GM18519 (cell line): ENCODE measurements around the gene ZMAT3.
A peak's percentile ranks its signal among the peaks of the same experiment; 100 is the strongest.
"Not testable (repeated sequence)": the region's sequence is repeated elsewhere in the genome, so short reads cannot be mapped to it uniquely, and the experiment has no call there.

Source experiments
- ATAC-seq: cut with Tn5 transposase; IDR thresholded peaks from one replicate; pipeline ENCODE4 v1.9.1; 2021; ENCODE audit warnings: mild to moderate bottlenecking, moderate library complexity; ENCODE audit not compliant: unreplicated experiment, low FRiP score

Gene ZMAT3

DNA sequence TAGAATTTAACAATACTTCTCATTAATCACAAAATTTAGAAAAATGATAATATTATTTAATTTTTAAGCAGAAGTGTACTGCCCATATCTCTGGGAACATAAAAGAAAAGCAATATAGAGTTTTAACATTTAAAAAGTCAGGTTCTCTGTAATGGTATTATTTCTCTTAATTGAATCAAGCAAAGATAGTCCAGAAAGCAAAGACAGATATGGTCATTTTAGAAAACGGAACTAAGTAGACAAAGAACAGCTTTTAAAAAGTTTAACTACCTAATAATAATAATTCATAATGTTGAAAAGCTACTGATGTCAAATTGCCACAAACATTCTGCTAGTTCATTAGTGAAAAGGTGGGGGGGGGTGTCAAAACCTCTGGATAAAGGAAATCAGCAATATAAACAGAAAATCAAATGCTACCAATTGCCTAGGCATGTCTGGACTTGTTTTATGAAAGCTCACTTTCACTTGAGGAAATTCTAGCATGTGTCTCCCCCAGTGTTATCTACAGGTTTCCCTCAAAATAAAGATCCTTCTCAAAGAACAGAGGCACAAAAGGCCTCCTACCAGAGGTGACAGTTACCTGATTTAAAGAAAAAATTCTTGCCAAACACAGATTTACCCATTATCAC, 1.7 kb downstream of the ZMAT3 start:
- ATAC-seq, result no peak

DNA sequence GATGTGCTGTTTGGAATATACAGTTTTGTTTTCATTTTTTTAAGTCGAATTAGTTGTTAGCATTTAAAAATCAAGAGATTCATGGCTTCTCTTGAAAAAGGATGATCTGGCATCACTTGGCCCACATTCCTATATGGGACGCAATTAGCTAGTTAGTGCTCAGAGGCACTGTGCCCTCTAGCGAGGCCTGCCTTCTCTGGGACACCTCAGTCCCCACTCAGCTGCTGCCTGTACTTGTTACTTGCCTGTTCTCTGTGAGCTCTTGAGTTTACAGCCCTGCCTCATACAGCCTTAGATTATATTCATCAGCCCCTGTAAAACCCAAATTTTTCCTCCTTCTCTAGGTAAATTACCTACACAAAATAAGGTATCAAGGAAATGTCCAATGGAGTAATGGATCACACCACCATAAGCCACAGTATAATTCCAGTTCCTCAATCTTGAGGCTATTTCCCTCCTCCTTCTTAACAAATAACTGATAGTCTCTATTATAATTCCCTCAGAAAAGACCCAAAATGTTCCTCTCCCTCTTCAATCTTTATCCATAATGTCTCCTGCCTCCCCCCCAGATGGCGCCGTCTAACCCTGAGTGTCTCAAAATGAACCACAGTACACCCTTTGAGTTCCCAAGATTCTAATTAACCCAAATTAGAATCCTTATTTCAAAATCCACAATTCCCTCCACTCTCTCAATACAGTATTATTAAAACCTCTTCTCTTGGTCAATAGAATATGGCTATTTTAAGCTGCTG, 2.7 kb downstream of the ZMAT3 start:
- no peak for ATAC-seq

DNA sequence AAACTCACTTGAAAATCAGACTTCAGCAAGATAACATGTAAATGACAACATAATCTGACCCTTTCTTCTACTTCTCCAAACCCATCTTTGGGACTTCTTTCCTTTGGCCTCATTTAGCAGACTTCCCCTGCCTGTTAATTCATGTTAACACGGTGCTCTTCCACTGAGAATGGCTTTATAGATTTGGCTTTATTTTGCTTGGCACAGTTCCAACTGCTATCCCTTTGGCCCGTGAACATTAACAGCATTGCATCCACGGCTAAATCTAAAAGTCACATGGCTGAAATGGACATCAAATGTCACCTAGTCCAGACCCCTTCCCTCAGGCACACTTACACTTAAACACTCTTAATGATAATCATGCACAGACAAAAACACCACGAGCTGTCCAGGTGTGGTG, 3.8 kb downstream of the ZMAT3 start:
- ATAC-seq, result no peak

GRCh38 chr3:179067291-179067690, 4.3 kb downstream of the ZMAT3 start:
- ATAC-seq, result no peak

DNA sequence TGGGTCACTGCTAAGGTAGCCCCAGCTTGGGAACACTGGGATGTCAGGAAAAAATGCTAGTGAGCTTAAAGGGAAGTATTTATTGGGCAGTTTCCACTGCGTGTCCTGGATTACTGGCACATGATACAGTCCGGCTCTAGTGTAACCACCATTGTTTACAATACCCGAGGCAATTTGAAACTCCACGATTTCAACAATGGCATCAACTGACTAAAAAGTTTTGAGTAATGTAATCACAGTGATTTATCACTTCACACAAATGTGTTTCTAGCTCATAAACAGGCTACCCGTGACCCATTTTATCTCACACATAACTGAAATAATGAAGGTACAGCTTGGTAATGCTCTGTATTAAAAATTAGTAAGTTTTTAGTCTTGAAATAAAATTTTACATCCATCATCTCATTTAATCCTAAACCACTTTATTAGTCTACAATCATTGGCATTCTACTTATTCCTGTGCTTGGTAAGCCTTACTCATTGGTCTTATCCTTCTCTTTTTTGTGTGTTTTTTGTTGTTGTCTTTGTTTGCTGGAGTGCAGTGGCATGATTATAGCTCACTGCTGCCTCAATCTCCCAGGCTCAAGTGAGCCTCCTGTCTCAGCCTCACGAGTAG, 7.6 kb downstream of the ZMAT3 start:
- no peak for ATAC-seq

DNA sequence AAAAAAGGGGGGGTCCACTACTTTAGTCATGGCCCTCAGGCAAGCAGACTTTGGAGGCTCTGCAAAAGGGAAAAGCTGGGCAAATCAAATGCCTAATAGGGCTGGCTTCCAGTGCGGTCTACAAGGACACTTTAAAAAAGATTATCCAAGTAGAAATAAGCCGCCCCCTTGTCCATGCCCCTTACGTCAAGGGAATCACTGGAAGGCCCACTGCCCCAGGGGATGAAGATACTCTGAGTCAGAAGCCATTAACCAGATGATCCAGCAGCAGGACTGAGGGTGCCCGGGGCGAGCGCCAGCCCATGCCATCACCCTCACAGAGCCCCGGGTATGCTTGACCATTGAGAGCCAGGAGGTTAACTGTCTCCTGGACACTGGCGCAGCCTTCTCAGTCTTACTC, 15.3 kb downstream of the ZMAT3 start:
- ATAC-seq, result no peak

- not testable (repeated sequence) for ATAC-seq
Measured at GRCh38 chr3:179054565-179054964, 17.0 kb downstream of the ZMAT3 start.

GRCh38 chr3:179046497-179047353, 24.9 kb downstream of the ZMAT3 start:
- ATAC-seq, result peak; percentile 64

GRCh38 chr3:179045719-179046402, 25.7 kb downstream of the ZMAT3 start:
- peak; percentile 41 for ATAC-seq

GRCh38 chr3:179038899-179039251, 32.7 kb downstream of the ZMAT3 start:
- not testable (repeated sequence) for ATAC-seq

DNA sequence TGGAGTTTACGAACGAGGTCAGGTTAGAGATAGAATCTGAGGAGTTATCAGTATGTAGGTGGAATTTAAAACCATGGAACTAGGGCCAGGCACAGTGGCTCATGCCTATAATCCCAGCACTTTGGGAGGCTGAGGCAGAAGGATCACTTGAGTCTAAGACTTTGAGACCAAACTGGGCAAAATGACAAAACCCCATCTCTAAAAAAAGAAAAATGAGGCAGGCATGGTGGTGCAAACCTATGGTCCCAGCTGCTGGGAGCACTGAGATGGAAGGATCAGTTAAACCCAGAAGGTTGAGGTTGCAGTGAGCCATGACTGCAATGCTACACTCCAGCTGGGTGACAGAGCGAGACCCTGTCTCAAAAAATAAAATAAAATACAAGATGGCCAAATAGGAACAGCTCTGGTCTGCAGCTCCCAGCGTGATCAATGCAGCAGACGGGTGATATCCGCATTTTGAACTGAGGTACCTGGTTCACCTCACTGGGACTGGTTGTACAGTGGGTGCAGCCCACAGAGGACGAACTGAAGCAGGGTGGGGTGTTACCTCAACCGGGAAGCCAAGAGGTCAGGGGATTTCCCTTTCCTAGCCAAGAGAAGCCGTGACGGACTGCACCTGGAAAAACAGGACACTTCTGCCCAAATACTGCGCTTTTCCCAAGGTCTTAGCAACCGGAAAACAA, 33.3 kb downstream of the ZMAT3 start:
- no peak for ATAC-seq

- ATAC-seq, result no peak
Measured at GRCh38 chr3:179037351-179037750, 34.3 kb downstream of the ZMAT3 start.

DNA sequence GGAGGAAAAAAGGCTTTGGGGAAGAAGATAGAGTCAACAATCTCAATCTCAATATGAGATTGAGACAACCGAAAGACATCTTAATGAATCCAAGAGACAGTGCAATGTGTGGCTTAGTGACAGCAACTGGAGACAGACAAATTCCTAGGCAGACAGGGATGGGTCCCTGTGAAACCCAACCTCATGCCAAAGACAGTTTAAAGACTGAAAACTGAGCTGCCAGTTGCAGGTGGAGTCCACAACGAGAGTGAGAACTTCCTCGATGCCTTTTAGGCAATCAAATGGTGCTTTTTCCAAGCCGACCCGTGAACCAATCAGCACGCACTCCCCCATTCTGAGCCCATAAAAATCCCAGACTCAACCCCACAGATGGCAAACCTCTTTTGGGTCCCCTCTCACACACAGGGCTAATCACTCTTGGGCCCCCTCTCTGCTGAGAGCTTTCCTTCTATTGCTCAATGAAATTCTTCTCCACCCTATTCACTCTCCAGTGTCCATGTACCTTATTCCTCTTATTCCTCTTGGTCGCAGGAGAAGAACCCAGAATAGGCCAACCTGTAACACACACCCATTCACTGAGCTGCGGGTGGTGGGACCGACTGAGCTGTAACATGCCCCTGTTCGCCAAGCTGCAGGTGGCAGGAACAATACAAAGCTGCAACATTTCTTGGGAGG, 34.8 kb downstream of the ZMAT3 start:
- no peak for ATAC-seq

DNA sequence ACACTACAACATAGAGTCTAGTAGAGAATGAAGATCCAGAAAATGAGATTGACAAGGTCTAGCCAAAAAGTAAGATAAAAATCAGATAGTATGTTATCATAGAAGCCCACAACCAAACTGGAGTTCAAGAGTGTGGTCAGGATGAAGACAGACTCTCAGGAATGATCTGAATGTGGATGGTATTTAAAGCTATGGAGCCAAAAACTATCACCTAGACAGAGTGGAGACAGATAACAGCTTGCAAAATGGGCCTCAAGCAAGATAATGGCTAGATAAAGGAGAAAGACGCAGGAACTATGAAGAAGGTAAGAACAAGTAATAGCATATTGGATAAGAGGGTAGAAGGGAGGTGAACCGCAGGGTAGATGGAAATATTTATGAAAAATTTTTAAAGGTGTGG, 35.4 kb downstream of the ZMAT3 start:
- no peak for ATAC-seq

- no peak for ATAC-seq
Measured at GRCh38 chr3:179035232-179035631, 36.4 kb downstream of the ZMAT3 start.

- ATAC-seq, result not testable (repeated sequence)
Measured at GRCh38 chr3:179033304-179033657, 38.3 kb downstream of the ZMAT3 start.

DNA sequence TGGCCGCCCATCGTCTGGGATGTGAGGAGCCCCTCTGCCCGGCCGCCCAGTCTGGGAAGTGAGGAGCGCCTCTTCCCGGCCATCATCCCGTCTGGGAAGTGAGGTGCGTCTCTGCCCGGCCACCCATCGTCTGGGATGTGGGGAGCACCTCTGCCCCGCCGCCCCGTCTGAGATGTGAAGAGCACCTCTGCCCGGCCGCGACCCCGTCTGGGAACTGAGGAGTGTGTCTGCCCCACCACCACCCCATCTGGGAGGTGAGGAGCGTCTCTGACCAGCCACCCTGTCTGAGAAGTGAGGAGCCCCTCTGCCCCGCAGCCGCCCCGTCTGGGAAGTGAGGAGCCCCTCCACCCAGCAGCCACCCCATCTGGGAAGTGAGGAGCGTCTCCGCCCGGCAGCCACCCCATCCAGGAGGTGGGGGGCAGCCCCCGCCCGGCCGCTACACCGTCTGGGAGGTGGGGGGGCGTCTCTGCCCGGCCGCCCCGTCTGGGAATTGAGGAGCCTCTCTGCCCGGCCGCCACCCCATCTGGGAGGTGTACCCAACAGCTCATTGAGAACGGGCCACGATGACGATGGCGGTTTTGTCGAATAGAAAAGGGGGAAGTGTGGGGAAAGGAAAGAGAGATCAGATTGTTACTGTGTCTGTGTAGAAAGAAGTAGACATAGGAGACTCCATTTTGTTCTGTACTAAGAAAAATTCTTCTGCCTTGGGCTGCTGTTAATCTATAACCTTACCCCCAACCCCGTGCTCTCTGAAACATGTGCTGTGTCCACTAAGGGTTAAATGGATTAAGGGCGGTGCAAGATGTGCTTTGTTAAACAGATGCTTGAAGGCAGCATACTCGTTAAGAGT, 38.9 kb downstream of the ZMAT3 start:
- not testable (repeated sequence) for ATAC-seq

GRCh38 chr3:179029096-179029495, 42.5 kb downstream of the ZMAT3 start:
- no peak for ATAC-seq
